Activated T-helper 1 cell treated with anti-CD3 and anti-CD28 coated beads, Interleukin-2, amount 50 U/mL, for 16 hours (primary cell): ENCODE measurements around the gene UBE4B.
"Not testable (repeated sequence)": the region's sequence is repeated elsewhere in the genome, so short reads cannot be mapped to it uniquely, and the experiment has no call there.

ENCODE experiments used
- DNase-seq, 2 donors: peaks; one replicate each; pipeline ENCODE4 v3.0.0-alpha.2; 2020; ENCODE audit warnings: low read depth in 1 of 2, low spot score in 1 of 2

UBE4B gene

GRCh38 chr1:10070206-10070605 lies 37.4 kb downstream of the UBE4B start:
- no peak for DNase-seq

GRCh38 chr1:10071640-10072039 lies 38.9 kb downstream of the UBE4B start:
- no peak for DNase-seq

GRCh38 chr1:10073371-10073770 lies 40.6 kb downstream of the UBE4B start:
- DNase-seq = not testable (repeated sequence)

- peak; percentile 16 to 21 for DNase-seq
Observed at GRCh38 chr1:10074059-10074851, 41.5 kb downstream of the UBE4B start.

- DNase-seq = no peak
Observed at GRCh38 chr1:10074852-10075730, 42.3 kb downstream of the UBE4B start.

- DNase-seq = no peak
Observed at GRCh38 chr1:10075732-10076131, 43.0 kb downstream of the UBE4B start.

- no peak for DNase-seq
Observed at GRCh38 chr1:10078494-10078893, 45.7 kb downstream of the UBE4B start.

- no peak for DNase-seq
Observed at GRCh38 chr1:10080523-10080922, 47.8 kb downstream of the UBE4B start.

GRCh38 chr1:10082785-10083479 lies 50.2 kb downstream of the UBE4B start:
- no peak for DNase-seq

GRCh38 chr1:10084045-10084444 lies 51.3 kb downstream of the UBE4B start:
- DNase-seq = no peak

- no peak for DNase-seq
Observed at GRCh38 chr1:10085076-10085475, 52.3 kb downstream of the UBE4B start.

- DNase-seq = no peak
Observed at GRCh38 chr1:10087210-10087609, 54.5 kb downstream of the UBE4B start.

- DNase-seq = no peak
Observed at GRCh38 chr1:10101929-10102328, 69.2 kb downstream of the UBE4B start.

- DNase-seq = no peak
Observed at GRCh38 chr1:10103193-10103592, 70.4 kb downstream of the UBE4B start.

- no peak for DNase-seq
Observed at GRCh38 chr1:10104834-10105233, 72.1 kb downstream of the UBE4B start.

- no peak for DNase-seq
Observed at GRCh38 chr1:10105484-10105883, 72.7 kb downstream of the UBE4B start.

GRCh38 chr1:10106241-10106640 lies 73.5 kb downstream of the UBE4B start:
- DNase-seq = no peak

- no peak for DNase-seq
Observed at GRCh38 chr1:10106756-10107475, 74.2 kb downstream of the UBE4B start.

- not testable (repeated sequence) for DNase-seq
Observed at GRCh38 chr1:10107476-10107847, 74.7 kb downstream of the UBE4B start.

GRCh38 chr1:10108134-10108663 lies 75.4 kb downstream of the UBE4B start:
- no peak for DNase-seq
